Measurements from ENCODE around the gene KRTAP10-8.
"Not testable (repeated sequence)": the region's sequence is repeated elsewhere in the genome, so short reads cannot be mapped to it uniquely, and the experiment has no call there.

KRTAP10-8 gene, protein sequence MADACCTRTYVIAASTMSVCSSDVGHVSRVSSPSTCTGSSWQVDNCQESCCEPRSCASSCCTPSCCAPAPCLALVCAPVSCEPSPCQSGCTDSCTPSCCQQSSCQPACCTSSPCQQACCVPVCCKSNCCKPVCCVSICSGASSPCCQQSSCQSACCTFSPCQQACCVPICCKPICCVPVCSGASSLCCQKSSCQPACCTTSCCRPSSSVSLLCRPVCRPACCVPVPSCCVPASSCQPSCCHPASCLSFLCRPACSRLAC

DNA sequence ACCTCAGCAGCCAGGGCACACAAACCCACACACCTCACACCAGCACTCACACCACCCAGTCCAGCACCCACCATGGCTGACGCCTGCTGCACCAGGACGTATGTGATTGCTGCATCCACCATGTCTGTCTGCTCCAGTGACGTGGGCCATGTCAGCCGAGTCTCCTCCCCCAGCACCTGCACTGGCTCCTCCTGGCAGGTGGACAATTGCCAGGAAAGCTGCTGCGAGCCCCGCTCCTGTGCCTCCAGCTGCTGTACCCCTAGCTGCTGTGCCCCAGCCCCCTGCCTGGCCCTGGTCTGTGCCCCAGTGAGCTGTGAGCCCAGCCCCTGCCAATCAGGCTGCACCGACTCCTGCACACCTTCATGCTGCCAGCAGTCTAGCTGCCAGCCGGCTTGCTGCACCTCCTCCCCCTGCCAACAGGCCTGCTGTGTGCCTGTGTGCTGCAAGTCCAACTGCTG is at the start of gene KRTAP10-8:
Gene KRTAP10-8, plus strand, starts transcription at position 51 of the 458 bp plus-strand sequence. Its CDS starts 22 bp downstream, at position 73.
- no peak for DNase-seq

GRCh38 chr21:44564099-44564498 is 47.8 kb upstream of the KRTAP10-8 start:
- DNase-seq = no peak

GRCh38 chr21:44564886-44565598 is 46.8 kb upstream of the KRTAP10-8 start:
- no peak for DNase-seq

DNA sequence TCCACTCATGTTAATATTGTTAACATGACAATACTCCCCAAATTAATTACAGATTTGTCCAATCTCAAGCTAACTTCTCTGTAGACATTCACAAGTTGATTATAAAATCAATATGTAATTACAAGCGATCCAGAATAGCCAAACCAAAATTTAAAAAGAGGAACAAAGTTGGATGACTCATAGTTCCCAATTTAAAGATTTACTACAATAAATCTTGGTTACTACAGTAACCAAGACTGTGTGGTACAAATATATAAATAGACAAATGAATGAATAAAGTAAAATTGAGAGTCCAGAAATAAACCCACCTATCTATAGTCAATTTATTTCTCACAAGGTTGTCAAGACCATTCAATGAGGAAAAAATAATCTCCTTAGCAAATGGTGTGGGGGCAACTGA is 45.5 kb upstream of the KRTAP10-8 start:
- DNase-seq = no peak

DNA sequence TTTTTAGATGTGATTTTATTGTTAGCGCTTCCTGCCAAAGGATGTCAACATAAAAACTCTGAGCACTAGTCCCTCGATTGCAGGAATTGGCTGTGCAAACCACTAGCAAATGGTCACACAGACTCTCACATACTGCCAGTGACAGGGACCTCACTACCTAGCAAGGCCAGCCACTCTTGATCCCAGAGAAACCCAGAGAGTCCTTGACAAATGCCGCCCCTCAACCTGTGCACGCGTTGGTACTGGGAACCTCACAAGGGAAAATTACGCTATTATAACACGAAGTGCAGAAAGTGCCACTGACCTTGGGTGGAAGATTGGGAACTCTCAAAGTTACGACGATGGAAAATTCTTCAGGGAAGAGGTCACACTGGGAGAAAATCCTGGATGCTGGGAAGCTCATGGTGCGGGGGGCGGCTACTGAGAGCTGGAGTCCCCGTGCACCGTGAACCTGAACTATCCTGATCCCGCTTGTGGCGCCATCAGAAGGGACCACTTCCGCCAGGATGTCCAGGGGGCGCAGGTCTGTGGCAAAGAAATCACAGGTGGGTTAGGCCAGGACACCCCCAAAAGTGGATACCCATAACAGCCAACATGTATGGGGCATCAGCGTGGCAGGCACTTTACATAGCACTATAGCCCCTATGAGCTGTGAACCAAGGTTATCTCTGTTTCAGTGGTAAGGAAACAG is 44.3 kb upstream of the KRTAP10-8 start:
- DNase-seq = no peak

DNA sequence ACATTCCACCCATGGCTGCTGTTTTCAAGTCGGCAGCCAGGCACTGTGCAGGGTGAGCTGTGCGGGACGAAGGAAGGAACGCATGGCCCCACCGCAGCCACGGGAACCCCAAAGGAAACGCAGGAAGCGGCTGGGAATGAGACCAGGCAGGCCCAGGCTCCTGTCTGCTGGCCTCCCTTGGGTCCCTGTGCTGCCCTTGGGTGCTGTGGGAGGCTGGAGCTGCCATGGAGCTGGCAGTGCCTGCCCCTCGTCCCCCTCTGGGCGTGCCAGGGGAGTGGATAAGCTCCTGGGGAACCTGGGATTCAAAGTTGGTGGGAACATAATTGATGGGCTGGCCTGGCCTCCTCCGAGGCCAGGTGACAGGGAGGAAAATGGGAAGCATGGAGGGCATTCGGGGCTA is 43.6 kb upstream of the KRTAP10-8 start:
- DNase-seq = no peak

GRCh38 chr21:44568667-44569556 is 43.0 kb upstream of the KRTAP10-8 start:
- DNase-seq = no peak

- no peak for DNase-seq
Measured at GRCh38 chr21:44569861-44570517, 41.9 kb upstream of the KRTAP10-8 start.

DNA sequence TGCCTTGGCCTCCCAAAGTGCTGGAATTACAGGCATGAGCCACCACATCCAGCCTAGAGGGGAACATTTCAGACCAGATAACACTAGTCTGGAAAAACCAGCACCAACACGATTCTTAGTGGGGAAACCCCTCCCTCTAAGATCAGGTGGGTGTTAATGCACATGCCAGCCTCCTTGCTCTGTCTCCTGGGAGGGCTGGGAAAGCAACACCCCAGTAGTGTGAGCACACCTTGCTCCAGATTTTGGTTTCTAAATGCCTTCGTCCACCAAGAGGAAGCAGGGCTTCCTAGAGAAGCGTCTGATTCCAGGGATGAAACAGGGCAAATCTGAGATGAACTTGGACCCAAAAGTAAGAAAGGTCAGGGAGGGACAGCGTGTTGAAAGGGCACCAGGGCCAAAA is 40.6 kb upstream of the KRTAP10-8 start:
- DNase-seq = no peak

DNA sequence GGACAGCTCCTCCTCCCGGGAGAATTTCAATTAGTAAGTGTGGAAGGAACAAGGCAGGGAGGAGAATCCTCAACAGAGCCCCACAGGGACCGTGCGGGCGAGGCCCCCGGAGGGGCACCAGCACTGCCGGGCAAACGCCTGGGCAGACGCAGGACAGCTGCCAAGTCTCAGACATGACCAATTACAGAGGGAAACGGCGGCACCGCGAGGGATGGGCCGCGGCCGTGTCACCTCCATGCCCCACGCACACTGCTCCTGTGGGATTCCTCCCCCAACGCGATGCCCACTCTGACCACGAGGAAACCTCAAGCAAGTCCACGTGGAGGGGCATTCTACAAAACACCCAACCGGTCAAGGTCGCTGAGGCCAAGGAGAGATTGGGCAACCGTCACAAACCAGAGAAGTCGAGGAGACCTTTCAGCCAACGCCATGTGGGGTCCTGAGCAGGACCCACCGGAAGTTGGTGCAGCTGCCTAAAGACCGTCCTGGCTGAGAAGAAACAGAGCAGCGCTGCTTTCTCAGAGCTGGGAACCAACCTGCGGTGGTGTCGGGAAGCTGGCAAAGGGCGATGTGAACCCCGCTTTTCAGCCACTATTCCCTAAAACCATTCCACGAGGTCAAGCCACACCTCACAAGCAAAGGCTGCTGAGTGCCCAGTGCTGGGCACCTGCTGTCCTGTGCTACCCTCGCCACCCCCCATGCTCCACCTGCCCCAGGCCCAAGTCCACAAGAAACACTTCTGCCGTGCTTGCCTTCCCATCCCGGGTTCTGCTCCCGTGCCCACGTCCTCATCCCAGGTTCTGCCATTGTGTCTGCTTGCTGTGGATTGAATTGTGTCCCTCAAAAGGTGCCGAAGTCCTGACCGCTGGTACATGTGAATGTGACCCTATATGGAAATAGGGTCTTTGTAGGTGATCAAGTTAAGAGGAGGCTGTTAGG is 39.8 kb upstream of the KRTAP10-8 start:
- DNase-seq = no peak

DNA sequence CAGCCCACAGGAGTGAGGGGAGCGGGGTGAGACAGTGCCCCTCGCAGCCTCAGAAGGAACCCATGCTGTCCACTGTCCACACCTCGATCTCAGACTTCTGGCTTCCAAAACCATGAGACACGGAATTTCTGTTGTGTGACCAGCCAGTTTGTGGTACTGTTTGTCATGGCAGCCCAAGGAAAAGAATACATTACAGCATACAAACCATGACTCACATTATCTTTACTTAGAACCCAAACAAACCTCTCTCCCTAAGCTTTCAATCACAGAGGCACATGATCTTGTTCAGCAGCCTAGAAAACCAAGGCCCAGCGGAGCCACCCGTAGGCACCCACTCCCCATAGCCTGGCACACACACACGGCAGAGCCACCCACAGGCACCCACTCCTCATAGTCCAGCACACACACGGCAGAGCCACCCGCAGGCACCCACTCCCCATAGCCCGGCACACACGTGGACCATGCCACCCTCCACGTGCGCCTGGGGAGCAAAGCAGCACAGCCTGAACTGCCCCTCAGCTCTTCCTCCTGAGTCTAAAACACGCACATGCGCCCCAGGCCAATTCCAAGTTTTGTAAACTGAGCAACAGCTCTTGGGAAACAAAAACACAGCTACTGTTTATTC is 38.8 kb upstream of the KRTAP10-8 start:
- DNase-seq = no peak

GRCh38 chr21:44573630-44574456 is 38.0 kb upstream of the KRTAP10-8 start, which contains the start of gene KRTAP10-4:
Gene KRTAP10-4, plus strand, starts transcription at chr21:44573729. Its CDS starts 30 bp downstream, at chr21:44573759.
- DNase-seq = not testable (repeated sequence)

GRCh38 chr21:44574457-44575306 is 37.2 kb upstream of the KRTAP10-8 start:
- no peak for DNase-seq

DNA sequence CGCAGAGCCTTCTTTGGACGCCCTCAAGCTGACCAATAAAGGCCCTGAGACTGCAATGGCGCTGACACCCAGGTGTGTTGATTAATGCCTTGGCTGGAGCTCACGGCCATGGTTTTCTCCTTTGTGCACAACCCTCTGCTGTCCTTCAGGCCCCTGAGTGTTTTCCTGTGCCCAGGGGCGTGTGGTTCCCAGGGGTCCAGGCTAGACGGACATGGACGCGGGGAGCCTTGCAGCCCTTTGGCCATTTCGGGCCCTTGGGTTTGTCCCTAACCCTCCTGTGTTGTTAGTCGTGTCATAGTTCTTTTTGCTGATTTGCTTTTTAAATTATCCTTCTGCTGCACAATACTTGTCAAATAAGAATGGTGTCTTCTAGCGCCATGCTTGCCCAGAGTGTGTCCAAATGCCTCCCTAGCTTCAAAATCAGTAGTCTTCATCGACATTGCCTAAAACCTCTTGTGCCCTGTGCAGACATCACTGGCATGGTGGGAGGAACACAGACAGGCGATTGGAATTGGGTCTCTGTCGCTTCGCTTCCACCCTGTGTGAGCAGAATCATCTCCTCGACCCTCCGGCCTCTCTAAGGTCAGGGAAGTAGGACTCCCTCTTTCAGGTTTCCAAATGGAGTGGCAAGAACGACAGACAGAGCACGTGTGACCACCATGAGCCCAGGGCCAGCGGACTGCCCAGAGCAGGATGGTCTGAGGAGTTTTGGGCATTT is 36.4 kb upstream of the KRTAP10-8 start:
- DNase-seq = no peak

GRCh38 chr21:44576025-44576420 is 35.9 kb upstream of the KRTAP10-8 start:
- DNase-seq = no peak

DNA sequence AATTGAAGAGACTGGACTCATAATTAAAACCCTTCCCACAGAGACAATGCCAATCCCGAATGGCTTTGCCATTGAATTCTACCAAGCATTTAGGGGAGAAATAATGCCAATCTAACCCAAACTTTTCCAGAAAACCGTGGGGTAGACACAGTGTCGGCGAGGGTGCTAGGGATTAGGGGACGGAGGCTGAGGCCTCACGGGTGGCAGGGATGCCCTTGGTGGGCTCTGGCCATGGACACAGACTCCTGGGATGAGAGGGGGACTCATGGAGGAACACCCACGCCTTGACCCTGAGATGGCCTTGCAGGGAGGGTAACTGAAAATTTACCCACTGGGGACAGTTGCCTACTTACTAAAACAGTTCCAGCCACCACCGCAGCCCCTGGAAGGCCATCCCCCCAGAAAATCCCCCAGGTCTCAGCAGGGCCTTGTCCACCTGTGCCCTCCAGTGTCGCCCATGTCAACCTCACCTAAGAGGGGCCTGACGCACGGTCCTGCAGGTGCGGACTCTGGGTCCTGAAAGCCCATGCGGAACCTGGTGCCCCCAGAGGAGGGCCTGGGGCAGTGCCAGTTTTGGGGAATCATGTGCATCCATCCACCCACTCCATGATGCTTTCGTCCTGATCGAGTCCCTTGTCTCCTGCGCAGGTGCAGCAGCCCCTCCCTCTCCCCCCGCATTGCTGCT is 33.4 kb upstream of the KRTAP10-8 start:
- DNase-seq = no peak
